Thyroid gland (tissue), 4 donors: ENCODE data around the gene PAK1. TPM values are rescaled to one million over a fixed set of nuclear protein-coding genes. Genes with fewer than 3 reads are reported as not detected.

Experiments used
- DNase-seq, 2 donors: peaks; one replicate each; pipeline ENCODE4 v3.0.0-alpha.2; 2019
- H3K27ac ChIP-seq, 3 donors: fragments of 200-600 bp; sonication (generic); 1 replicate in 2 of 3; 2 replicates in 1 of 3; pipeline ENCODE4 v1.5.1; 2016 to 2019; ENCODE audit warnings: mild to moderate bottlenecking in 1 of 3, moderate library complexity in 1 of 3
- H3K27me3 ChIP-seq: fragments of 200-600 bp; sonication (generic); one replicate; pipeline ENCODE4 v1.5.1; 2019
- H3K36me3 ChIP-seq, 2 donors: fragments of 200-600 bp; sonication (generic); one replicate each; pipeline ENCODE4 v1.5.1; 2016 to 2019
- H3K4me1 ChIP-seq, 2 donors: fragments of 200-600 bp; sonication (generic); one replicate each; pipeline ENCODE4 v1.5.1; 2017 to 2019
- H3K4me3 ChIP-seq, 3 donors: fragments of 200-600 bp; sonication (generic); replicated peaks in 1 of 3; 1 replicate in 2 of 3; 2 replicates in 1 of 3; pipeline ENCODE4 v1.5.1; 2016; ENCODE audit warnings: mild to moderate bottlenecking in 1 of 3
- H3K9me3 ChIP-seq: fragments of 200-600 bp; sonication (generic); one replicate; pipeline ENCODE4 v1.5.1; 2017
- POLR2A ChIP-seq, 2 donors: fragments of 450-650 bp; IDR thresholded peaks; one replicate each; pipeline ENCODE4 v1.6.1; 2017; ENCODE audit warnings: antibody characterized with exemption in 2 of 2, mild to moderate bottlenecking in 2 of 2, moderate library complexity in 1 of 2
- WGBS, 2 donors: methylation state at CpG; one replicate each; pipeline ENCODE4 v1.1.5; 2017; 5-methylcytosine and 5-hydroxymethylcytosine counted together
- intact Hi-C: fragments of 100-400 bp; cut with DNase I; formaldehyde crosslinking; loops from one replicate; pipeline ENCODE4 v1.15.1; 2023
- total RNA-seq, 4 donors: library from RNA; depleted of rRNA; stranded (reverse); fragments of >200 nt; gene quantifications; one replicate each; pipeline ENCODE4 v1.2.3, GENCODE V29; 2016
- TF ChIP-seq, protein P1 (sequence below), 6 experiments: fragments of 200-600 bp in 3 of 6; fragments of 450-650 bp in 3 of 6; sonication (generic) in 3 of 6; IDR thresholded peaks; one replicate each; pipeline ENCODE4 v1.5.1; 2016 to 2019; ENCODE audit warnings: antibody characterized with exemption in 6 of 6, mild to moderate bottlenecking in 2 of 6, inconsistent platforms in 1 of 6, moderate library complexity in 1 of 6

The PAK1 gene
- total RNA-seq, 4 donors from 2014 or later, result 47.0 to 110 (median 84.0) TPM

DNA sequence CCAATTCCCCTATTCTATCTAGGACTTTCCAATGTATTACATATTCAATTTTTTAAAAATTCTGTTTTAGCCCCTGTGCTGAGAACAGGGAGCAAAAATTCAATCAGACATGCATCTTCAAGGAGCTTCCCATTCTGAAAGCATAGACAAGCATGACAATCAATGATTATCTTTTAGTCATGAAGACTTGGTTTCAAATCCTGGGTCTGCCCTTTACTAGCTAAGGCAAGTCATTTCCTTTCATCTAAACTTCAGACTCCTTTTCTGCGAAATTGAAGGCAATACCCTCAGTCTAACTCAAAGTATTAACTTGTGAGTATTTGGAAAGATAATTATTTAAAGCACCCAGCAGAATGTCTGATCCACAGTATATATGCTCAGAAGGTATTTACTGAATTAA lies 24.1 kb downstream of the PAK1 start:
- 93 to 97% methylated on average over 1 of the region's 1 CpG for WGBS, 2 donors
- peaks cover 22 to 26% of the 10 kb centered on the region in 2 donors for H3K4me1 ChIP-seq
- no peaks in the 10 kb centered on the region for H3K36me3 ChIP-seq
- H3K27ac ChIP-seq, result peak overlapping the region in 1 of 3 donors; percentile 27
- no peaks in the 10 kb centered on the region for H3K9me3 ChIP-seq
- H3K4me3 ChIP-seq, result no peak overlapping the region
- TF ChIP-seq, protein P1, sequence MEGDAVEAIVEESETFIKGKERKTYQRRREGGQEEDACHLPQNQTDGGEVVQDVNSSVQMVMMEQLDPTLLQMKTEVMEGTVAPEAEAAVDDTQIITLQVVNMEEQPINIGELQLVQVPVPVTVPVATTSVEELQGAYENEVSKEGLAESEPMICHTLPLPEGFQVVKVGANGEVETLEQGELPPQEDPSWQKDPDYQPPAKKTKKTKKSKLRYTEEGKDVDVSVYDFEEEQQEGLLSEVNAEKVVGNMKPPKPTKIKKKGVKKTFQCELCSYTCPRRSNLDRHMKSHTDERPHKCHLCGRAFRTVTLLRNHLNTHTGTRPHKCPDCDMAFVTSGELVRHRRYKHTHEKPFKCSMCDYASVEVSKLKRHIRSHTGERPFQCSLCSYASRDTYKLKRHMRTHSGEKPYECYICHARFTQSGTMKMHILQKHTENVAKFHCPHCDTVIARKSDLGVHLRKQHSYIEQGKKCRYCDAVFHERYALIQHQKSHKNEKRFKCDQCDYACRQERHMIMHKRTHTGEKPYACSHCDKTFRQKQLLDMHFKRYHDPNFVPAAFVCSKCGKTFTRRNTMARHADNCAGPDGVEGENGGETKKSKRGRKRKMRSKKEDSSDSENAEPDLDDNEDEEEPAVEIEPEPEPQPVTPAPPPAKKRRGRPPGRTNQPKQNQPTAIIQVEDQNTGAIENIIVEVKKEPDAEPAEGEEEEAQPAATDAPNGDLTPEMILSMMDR (IDR thresholded peaks at IDR 0.05), result no peak
- TF ChIP-seq POLR2A (IDR thresholded peaks at IDR 0.05), result no peak
- no peak for DNase-seq
- H3K27me3 ChIP-seq, result no peaks in the 10 kb centered on the region
- intact Hi-C loops, result no loop called here

DNA sequence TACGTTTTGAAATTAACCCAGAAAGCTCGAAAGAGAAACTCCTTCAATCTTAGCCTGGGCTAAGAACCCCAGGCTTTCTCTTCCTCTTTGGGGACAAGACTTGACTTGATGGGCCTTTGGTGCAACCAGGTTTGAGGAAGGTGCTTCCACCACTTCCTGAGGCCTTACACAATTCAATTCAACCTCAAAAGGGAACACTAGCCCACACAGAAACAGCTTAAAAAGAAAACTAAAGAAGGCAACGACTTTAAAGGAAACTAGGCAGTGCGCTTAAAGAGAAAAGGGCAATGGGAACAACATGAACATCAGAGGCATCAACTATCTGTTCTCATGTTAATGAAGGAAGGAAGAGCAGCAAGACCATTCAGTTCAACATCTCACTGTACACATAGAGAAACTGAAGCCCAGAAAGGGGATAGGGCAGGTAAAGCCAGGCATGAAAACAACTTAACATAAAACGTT lies 24.8 kb downstream of the PAK1 start:
- H3K36me3 ChIP-seq, result no peaks in the 10 kb centered on the region
- no peaks in the 10 kb centered on the region for H3K9me3 ChIP-seq
- intact Hi-C loops, result no loop called here
- TF ChIP-seq, protein P1 (IDR thresholded peaks at IDR 0.05), result no peak
- no peak for TF ChIP-seq POLR2A (IDR thresholded peaks at IDR 0.05)
- H3K27ac ChIP-seq, result peak overlapping the region in 2 of 3 donors; percentile 4 to 27
- DNase-seq, result no peak
- 59 to 60% methylated on average over 5 of the region's 5 CpGs for WGBS, 2 donors
- H3K4me1 ChIP-seq, result peaks cover 29 to 33% of the 10 kb centered on the region in 2 donors
- H3K4me3 ChIP-seq, result no peak overlapping the region
- H3K27me3 ChIP-seq, result no peaks in the 10 kb centered on the region

DNA sequence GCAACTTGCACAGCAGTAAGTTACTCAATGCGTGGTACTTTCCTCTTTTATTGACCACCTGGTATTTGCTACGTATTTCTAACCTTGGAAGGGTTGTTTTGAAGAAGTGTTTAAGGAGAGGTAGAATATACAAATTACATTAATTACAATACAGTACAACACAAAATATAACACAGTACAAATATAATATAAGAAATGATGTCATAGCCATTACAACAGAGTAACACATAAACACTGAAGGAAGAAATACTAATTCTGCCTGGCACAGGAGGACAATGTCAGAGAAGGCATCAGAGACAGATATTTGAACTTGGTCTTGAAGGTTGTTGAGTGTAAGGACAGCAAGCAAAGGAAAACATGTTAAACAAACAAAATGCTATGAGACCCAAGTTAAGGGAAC lies 25.6 kb downstream of the PAK1 start:
- Histone ChIP-seq H3K9me3 (no peaks in the 10 kb centered on the region), H3K4me1 (peaks cover 36 to 41% of the 10 kb centered on the region in 2 donors), H3K4me3 (no peak overlapping the region), H3K27me3 (no peaks in the 10 kb centered on the region), H3K36me3 (no peaks in the 10 kb centered on the region), H3K27ac (peak overlapping the region; percentile 2 to 40 (median 4))
- TF ChIP-seq, protein P1 (IDR thresholded peaks at IDR 0.05), result no peak
- no peak for TF ChIP-seq POLR2A (IDR thresholded peaks at IDR 0.05)
- intact Hi-C loops, result no loop called here
- 91 to 94% methylated on average over 2 of the region's 2 CpGs for WGBS, 2 donors
- DNase-seq, result no peak

DNA sequence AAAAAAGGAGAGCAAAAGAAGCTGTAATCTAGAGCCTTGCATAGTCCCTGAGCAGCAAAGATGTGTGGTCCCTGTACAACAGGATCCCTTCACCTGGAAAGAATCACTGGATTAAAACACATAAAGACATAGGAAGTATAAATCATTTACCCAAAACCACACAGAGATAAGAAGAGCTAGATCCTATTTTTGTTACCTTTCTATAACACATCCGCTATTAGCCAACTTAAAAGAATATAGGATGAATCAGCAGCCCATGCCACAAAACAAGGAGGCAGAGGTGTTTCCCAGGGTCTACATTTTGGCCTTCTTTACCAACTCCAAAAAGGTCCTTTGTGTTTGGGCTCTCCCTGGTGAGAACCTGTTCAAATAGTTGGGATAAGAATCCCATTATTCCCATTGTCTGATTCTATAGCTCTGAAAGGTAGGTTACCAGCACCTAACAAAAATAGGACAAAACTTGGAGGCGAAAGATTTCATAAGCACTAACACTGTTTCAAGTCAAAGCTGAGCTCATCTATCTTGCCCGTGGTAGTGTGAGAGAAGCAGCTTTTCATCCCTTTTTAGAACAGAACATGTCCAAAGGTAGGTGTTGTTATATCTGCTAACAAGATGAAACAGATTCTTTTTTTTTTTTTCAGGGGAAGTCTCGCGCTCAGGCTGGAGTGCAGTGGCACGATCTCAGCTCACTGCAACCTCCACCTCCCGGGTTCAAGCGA lies 26.8 kb downstream of the PAK1 start:
- TF ChIP-seq, protein P1 (IDR thresholded peaks at IDR 0.05), result no peak
- TF ChIP-seq POLR2A (IDR thresholded peaks at IDR 0.05), result no peak
- no peaks in the 10 kb centered on the region for H3K9me3 ChIP-seq
- H3K36me3 ChIP-seq, result no peaks in the 10 kb centered on the region
- H3K27ac ChIP-seq, result no peak overlapping the region
- intact Hi-C loops, result no loop called here
- no peak for DNase-seq
- 93% methylated on average over 8 of the region's 8 CpGs for WGBS, 2 donors
- H3K4me3 ChIP-seq, result no peak overlapping the region
- peaks cover 48 to 51% of the 10 kb centered on the region in 2 donors for H3K4me1 ChIP-seq
- H3K27me3 ChIP-seq, result no peaks in the 10 kb centered on the region

DNA sequence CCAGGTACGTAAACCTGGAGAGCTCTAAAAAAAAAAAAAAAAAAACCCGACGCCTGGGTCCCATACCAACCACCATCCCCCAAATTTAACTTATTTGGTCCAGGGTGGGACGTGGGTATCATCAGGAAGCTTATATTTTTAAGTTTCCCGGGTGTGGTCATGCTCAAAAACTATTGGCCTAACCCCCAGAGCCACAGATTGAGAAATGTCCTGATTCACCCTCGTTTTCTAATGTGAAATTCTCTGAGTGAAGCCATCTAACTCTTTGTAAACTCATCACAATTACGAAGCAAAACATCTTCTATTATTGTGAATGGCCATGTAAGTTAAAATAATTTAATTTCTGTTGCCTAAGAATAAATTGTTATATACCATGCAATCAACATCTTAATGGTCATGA lies 29.6 kb downstream of the PAK1 start:
- WGBS, 2 donors, result 46 to 61% methylated on average over 7 of the region's 7 CpGs
- Histone ChIP-seq H3K27ac (peak overlapping the region; percentile 55 to 75 (median 65)), H3K4me1 (peaks cover 54 to 59% of the 10 kb centered on the region in 2 donors), H3K9me3 (no peaks in the 10 kb centered on the region), H3K4me3 (no peak overlapping the region), H3K36me3 (no peaks in the 10 kb centered on the region), H3K27me3 (no peaks in the 10 kb centered on the region)
- no peak for TF ChIP-seq POLR2A (IDR thresholded peaks at IDR 0.05)
- TF ChIP-seq, protein P1 (IDR thresholded peaks at IDR 0.05), result no peak
- no peak for DNase-seq
- intact Hi-C loops, result no loop called here
